IPS DF 6.9 (cell line): ENCODE measurements around the gene CYP11A1.

Experiments used
- DNase-seq: peaks from one replicate; pipeline ENCODE4 v3.0.0-alpha.2; 2013; ENCODE audit warnings: low read depth, low spot score
- H3K27ac ChIP-seq: one replicate; pipeline ENCODE4 v1.5.1; 2013; ENCODE audit warnings: low read length, control low read depth
- H3K27me3 ChIP-seq: 2 replicates; pipeline ENCODE4 v1.6.1; 2013; ENCODE audit warnings: mild to moderate bottlenecking, low read length; ENCODE audit not compliant: control insufficient read depth, insufficient read depth
- H3K36me3 ChIP-seq: 2 replicates; pipeline ENCODE4 v1.6.1; 2013; ENCODE audit warnings: low read length; ENCODE audit not compliant: control insufficient read depth, insufficient read depth
- H3K4me1 ChIP-seq: 2 replicates; pipeline ENCODE4 v1.6.1; 2013; ENCODE audit warnings: low read length; ENCODE audit not compliant: control insufficient read depth, insufficient read depth
- H3K4me3 ChIP-seq: 2 replicates; pipeline ENCODE4 v1.5.1; 2013; ENCODE audit warnings: mild to moderate bottlenecking, low read length
- H3K9me3 ChIP-seq: 2 replicates; pipeline ENCODE4 v1.6.1; 2013; ENCODE audit warnings: low read length, inconsistent platforms; ENCODE audit not compliant: control insufficient read depth, insufficient read depth
- WGBS: extraction: QIAGEN DNeasy Blood & Tissue Kit; methylation state at CpG from one replicate; pipeline ENCODE4 v1.1.7; 2013; ENCODE audit warnings: mixed read lengths, missing lambda C conversion rate; ENCODE audit not compliant: insufficient read length, insufficient coverage; 5-methylcytosine and 5-hydroxymethylcytosine counted together

The CYP11A1 gene

DNA sequence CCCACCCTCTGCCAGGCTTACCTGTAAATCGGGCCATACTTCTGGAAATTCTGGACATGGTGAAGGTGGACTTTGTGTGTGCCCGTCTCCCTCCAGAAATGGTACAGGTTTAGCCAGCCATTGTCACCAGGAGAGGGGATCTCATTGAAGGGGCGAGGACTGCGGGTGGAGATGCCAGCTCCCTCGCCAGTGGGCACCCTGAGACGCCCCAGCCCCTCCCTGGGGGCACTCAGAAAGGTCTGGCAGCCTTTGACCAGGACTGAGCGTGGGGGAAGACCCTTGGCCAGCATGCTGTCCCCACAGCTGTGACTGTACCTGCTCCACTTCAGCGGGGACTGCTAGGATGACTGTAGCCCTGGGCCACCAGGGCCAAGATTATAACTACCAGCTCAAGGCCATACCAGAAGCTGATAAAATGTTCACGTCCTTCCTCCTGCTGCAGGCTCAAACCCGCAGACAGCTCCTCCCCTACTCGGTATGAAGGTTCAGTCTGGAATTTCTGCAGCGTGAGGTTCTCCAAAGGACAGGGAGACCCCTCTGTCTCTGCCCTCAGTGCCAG is at the start of gene CYP11A1:
Gene CYP11A1 (minus strand): TSS at position 351 of the 559 bp plus-strand sequence. CDS start 61 bp downstream, at position 290.
- no peak within 1 kb of the TSS for H3K27ac ChIP-seq
- H3K27me3 ChIP-seq, result no peaks in the 10 kb centered on the region
- H3K36me3 ChIP-seq, result no peaks in the 10 kb centered on the region
- peaks cover 3% of the 10 kb centered on the region; the same call in 1 of the 2 replicates for H3K4me1 ChIP-seq
- DNase-seq, result no peak
- H3K9me3 ChIP-seq, result no peaks in the 10 kb centered on the region
- no peak within 1 kb of the TSS for H3K4me3 ChIP-seq
- WGBS, result no CpG with 5 or more reads among the region's 12 CpGs

DNA sequence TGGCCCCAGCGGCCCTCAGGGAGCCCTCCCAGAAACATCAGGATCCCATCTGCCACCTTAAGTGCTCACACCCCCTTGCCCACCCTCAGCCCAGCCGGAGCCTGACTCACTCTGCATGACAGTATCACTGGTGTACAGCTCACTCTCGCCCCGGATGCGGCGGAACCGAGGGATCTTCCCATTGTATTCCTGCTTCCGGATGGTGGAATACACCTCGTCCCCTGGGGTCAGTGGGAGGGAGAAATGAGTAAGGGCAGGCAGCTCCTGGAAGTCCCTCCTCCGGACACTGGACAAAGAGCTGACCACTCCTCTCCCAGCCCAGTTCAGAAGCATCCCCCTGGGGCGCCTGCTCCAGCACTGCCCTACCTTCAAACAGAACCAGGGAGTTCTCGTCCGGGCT is 49.8 kb upstream of the CYP11A1 start:
- no peak for DNase-seq
- WGBS, result no CpG with 5 or more reads among the region's 13 CpGs
- no peaks in the 10 kb centered on the region for H3K9me3 ChIP-seq
- H3K4me1 ChIP-seq, result peaks cover 4% of the 10 kb centered on the region
- peaks cover 3% of the 10 kb centered on the region; the same call in 1 of the 2 replicates for H3K36me3 ChIP-seq
- H3K27ac ChIP-seq, result no peak overlapping the region
- H3K27me3 ChIP-seq, result no peaks in the 10 kb centered on the region
- H3K4me3 ChIP-seq, result no peak overlapping the region

DNA sequence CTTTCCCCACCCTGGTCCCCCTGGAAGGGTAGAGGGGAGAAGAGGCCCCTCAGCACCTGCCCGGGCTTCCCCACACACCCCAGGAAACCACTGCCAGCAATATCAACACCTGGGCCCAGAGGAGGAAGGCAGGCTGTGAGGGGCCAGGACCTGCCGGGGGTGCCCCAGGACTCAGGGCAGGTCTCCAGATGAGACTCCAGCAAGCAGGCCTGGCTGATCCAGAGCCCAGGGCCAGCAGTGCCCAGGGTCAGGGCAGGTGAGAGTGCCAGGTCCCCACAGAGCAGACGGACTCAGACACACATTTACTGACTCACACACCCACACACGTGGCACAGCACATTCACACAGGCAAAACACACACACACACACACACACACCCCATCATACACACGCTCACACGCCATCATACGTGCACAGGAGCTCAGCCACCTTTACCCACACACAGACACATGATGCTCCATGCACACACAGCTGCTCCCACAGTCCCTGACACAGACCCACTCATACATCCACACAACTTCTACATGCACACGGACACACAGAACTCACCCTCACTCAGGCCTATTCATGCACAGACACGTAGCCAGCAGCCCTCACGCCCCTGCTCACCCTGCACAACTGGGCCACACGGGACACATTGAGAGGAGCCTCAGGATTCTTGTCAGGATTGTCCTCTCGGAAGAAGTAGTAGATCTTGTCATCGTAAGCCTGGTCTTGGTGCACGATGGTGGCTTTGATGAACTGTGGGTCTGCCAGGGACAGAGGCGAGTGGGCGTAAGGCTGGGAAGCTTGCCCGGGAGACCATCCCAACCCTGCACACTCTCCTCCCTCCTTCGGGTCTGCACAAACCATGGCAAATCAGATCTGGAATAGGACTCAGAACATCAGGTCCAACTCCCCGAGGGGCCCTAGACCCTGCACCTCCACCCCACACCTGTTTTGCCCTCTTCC is 48.8 kb upstream of the CYP11A1 start:
- no peak overlapping the region for H3K27ac ChIP-seq
- no peak for DNase-seq
- no peaks in the 10 kb centered on the region for H3K4me1 ChIP-seq
- H3K9me3 ChIP-seq, result no peaks in the 10 kb centered on the region
- no peak overlapping the region for H3K4me3 ChIP-seq
- no CpG with 5 or more reads among the region's 19 CpGs for WGBS
- H3K27me3 ChIP-seq, result no peaks in the 10 kb centered on the region
- H3K36me3 ChIP-seq, result peaks cover 3% of the 10 kb centered on the region; the same call in 1 of the 2 replicates

DNA sequence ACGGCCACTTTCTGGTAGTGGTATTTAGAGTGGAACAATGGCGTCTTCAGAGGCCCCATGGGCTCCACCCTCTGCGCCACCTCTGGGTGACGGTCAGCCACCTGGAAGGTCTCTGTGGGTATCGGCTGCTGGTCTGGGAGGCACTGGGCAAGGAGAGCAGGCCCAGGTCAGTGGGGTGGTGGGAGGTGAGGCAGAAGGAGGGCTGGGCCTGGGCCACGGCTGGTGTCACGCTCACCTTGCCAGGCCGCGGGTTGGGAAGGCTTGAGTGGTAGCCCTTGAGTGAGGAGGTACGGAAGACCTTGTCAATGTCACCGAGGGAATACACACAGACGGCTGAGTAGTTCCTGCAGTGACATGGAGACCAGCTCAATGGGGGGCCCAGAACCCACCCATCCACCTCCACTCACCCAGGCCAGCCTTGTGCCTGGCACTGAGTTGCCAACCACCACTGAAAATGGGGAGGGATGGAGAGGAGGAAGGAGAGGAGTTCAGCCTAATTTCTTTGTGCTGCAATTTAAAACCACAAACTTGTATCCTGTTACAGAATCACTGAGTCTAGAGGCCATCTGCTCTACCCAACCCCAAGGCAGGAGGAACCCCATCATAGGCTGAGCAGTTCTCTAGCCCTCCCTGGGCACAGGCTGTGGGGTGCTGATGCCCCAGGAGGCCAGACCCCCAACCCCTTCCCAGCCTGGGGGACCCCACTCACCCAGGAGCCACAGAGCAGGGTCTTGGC is 47.3 kb upstream of the CYP11A1 start:
- peaks cover 3% of the 10 kb centered on the region; the same call in 1 of the 2 replicates for H3K36me3 ChIP-seq
- H3K27me3 ChIP-seq, result no peaks in the 10 kb centered on the region
- no CpG with 5 or more reads among the region's 12 CpGs for WGBS
- H3K4me1 ChIP-seq, result no peaks in the 10 kb centered on the region
- H3K4me3 ChIP-seq, result no peak overlapping the region
- DNase-seq, result no peak
- H3K27ac ChIP-seq, result no peak overlapping the region
- H3K9me3 ChIP-seq, result no peaks in the 10 kb centered on the region

DNA sequence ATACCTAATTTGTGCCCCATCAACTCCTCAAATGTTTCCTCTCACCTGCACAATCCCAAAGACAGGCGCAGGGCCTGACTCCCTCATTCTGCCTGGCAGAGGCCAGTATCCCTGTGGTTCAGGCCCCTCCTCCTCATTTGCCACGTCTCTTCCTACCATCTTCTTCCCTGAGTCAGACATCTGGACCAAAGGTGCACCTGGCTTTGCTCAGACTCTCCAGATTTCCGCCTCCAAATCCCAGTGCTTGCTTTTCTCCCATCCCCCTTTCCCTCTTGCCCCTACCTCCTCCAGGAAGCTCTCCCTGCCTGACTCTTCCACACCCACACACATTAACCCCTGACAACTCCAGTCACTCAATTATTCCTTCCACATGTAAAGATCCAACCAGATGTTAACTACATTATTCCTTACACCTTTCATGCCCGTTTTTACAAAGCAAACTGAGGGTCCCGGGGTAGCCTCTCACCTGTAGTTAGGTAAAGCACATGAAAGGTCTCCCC is 46.7 kb upstream of the CYP11A1 start:
- DNase-seq, result no peak
- Histone ChIP-seq H3K36me3 (peaks cover 3% of the 10 kb centered on the region; the same call in 1 of the 2 replicates), H3K27me3 (no peaks in the 10 kb centered on the region), H3K27ac (no peak overlapping the region), H3K4me1 (no peaks in the 10 kb centered on the region), H3K4me3 (no peak overlapping the region), H3K9me3 (no peaks in the 10 kb centered on the region)
- WGBS, result no CpG with 5 or more reads among the region's 5 CpGs

DNA sequence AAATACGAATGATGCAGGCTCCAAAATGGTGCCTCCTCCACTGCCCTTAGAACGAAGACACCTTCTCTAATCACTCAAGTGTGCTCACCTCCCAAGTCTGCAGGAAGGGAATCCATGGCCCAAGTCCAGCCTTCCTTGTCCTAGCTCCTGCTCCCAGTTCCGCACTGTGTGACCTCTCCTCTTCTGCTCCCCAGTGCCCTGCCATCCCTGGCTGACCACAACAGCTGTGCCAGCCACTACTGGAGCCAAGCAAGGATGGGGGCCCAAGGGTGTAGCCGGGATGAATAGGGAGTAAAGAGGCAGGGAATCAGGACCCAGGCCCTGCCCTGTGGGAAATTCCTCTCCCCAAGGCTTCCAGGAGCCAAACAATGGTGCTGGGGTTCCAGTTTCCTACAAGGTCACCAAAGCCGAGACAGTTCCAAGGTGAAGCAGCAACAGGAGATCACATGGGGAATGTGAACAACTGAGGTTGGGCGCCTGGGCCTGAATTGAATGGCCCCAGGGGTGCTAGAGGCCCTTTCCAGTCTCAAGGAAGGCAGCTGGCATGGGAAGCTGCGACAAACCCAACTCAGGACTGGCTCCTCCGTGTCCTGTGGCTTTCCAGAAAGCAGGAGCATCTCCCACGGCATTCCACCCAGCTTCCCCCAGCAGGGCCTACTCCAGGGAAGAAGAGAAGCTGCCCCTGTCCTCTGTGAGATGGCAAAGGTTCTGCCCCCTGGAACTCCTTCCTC is 46.1 kb upstream of the CYP11A1 start:
- peaks cover 3% of the 10 kb centered on the region; the same call in 1 of the 2 replicates for H3K36me3 ChIP-seq

DNA sequence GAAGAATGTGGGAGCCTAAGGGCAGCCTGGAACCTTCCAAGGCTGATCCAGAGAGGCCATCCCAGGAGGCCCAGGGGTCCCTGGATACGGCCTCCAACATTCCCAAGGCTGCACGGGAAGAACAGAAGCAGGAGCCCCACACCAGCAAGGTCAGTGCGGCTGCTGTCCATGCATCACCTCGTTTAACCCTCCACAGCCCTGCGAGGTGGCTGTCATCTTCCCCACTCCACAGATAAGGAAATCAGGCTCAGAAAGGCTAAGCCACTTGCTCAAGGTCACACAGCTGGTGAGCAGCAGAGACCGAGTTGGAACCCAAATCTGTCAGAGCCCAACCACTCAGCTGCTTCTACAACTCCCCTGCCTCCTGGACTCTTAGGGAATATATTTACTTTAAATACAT is 44.7 kb upstream of the CYP11A1 start:
- Histone ChIP-seq H3K4me3 (no peak overlapping the region), H3K36me3 (peaks cover 3% of the 10 kb centered on the region; the same call in 1 of the 2 replicates), H3K27ac (no peak overlapping the region), H3K27me3 (no peaks in the 10 kb centered on the region), H3K4me1 (no peaks in the 10 kb centered on the region), H3K9me3 (no peaks in the 10 kb centered on the region)
- no peak for DNase-seq
- WGBS, result no CpG with 5 or more reads among the region's 6 CpGs

More for the DNA sequence above, 46.1 kb upstream of the CYP11A1 start:
- no peaks in the 10 kb centered on the region for H3K27me3 ChIP-seq
- no peak overlapping the region for H3K27ac ChIP-seq
- no peaks in the 10 kb centered on the region for H3K4me1 ChIP-seq
- H3K9me3 ChIP-seq, result no peaks in the 10 kb centered on the region
- DNase-seq, result no peak
- WGBS, result no CpG with 5 or more reads among the region's 9 CpGs
- no peak overlapping the region for H3K4me3 ChIP-seq

DNA sequence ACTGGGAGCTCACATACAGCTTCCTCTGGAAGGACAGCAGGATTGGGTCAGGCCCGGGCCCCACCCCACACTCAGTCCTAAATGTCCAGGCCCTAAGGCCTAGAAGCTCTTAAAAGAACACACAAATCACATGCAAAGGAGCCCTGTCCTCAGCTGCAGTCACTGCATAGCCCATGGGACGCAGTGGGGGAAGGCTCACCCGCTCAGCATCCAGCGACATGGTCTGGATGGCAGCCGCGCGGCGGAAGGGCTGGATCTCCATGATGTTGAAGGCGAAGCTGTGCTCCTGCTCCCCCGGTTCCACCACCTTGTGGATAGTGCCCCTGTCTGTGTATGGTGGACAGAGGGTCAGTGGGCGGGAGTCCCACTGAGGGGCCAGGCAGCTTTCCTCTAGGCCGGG is 44.2 kb upstream of the CYP11A1 start:
- Histone ChIP-seq H3K4me1 (no peaks in the 10 kb centered on the region), H3K4me3 (no peak overlapping the region), H3K27me3 (no peaks in the 10 kb centered on the region), H3K9me3 (no peaks in the 10 kb centered on the region), H3K27ac (no peak overlapping the region), H3K36me3 (peaks cover 3% of the 10 kb centered on the region; the same call in 1 of the 2 replicates)
- no peak for DNase-seq
- whole genome bisulfite sequencing, result no CpG with 5 or more reads among the region's 12 CpGs

DNA sequence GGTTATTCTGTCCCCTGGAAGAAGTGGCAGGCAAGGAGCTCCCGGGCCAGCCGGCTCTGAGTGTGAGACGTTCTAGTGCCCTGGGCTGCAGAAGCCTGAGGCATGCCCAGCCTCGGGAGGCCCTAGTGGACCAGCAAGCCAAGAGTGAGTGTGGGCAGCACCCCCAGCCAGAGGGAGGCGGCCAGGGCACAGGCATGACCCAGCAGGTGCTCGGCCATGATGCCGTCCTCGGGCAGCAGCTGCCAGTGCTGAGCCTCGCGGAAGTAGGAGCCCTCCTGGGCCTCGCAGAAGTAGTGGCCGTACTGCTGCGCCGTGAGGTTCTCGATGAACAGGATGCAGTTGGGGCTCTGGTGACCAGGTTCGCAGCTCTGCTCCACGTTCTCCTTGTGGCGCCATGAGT is 43.1 kb upstream of the CYP11A1 start:
- no peaks in the 10 kb centered on the region for H3K36me3 ChIP-seq
- H3K9me3 ChIP-seq, result no peaks in the 10 kb centered on the region
- no peaks in the 10 kb centered on the region for H3K27me3 ChIP-seq
- no CpG with 5 or more reads among the region's 18 CpGs for WGBS
- no peak for DNase-seq
- no peaks in the 10 kb centered on the region for H3K4me1 ChIP-seq
- H3K27ac ChIP-seq, result no peak overlapping the region
- H3K4me3 ChIP-seq, result no peak overlapping the region
